Activated gamma-delta T cell treated with Interleukin-2 at 50 U/mL for 16 hours (primary cell): ENCODE results near the gene PIGU.

Experiments used
- DNase-seq: peaks from one replicate; pipeline ENCODE4 v3.0.0-alpha.2; 2020

Gene PIGU

DNA sequence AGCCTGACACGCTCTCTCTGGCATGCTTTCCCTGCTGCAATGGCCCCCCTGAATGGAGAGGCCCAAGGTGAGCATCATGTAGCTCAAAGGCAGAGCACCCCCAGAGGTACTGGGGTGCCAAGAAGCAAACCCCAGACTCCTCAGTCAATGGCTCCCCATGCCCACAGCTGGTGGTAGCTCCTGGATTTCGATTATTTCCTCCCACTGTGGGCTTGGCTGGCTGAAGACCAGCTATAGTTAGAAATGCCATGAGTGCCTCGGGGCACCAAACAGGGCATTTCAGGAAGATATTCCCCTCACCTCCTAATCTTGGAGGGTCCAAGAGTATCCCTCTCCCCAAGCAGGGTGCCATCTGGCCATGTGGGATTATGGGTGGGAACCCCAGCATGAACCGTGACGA, 101.6 kb downstream of the PIGU start:
- no peak for DNase-seq

DNA sequence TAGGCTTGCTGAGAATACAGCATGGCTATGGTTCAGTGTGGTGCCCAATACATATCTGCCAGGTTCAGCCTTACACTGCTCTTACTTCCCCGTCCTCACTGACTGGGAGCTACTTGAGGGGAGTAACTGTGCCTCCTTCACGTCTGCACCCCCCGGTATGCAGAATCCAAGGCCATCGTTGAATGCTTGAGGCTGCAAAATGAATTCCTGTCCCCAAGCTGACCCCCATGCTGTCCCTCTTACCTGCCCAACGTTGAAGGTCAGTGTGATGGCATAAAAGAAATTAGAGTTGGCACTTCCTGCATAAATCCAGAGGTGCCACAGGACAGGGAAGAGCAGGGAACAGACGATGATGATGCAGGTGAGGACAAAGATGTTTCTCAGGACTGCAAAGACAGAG, 102.0 kb downstream of the PIGU start:
- DNase-seq = no peak

DNA sequence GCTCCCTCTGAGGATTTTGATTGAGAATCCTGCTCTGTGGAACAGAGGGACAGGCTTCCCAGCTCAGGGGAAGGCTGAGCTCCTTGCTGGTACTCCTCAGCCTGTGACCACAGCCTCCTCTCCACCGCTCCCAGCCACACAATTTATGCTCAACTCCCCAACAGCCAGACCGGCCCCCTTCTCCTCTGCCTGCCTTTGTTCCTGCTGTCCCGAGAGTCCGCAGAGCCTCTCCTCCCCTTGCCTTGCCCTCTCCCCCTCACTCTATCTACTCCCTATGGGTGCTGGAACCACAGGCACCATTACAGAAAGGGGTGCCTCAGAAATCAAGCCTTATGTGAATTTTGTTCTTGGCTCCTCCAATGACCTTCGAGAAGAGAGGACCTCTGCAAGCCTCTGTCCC, 102.5 kb downstream of the PIGU start:
- no peak for DNase-seq

DNA sequence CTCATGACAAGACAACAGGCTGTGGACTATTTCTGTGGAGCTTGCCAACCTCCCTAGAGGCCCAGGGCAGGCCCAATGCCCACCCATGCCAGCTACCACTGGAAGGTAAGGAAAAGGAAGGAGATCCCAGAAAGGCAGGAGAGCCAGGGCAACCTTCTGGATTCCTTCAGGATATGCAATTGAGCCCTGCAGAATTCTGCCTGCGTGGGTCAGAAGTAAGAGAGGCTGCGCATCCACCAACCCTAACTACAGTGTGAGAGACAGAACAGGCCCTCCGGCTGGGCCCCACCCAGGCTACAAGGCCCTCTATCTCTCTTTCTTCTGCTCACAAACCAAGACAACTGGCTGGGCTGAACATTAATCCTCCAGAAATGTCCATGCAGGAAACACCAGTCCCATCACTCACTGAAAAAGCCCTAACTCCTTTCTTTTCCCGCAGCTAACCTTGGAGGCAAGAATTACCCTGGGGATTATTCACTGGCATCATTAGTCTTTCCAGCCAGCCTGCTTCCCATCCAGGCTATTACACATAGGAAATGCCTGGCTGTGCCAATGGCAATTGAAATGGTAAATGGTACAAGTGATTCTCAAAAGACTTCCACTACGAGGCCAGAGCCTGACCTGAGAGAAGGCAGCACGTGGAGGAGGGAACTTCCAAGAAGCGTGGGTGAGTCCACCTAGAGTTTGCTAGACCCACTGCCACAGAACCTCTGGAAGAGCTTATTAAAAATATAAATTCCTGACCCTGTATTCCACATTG, 103.2 kb downstream of the PIGU start:
- DNase-seq = no peak

DNA sequence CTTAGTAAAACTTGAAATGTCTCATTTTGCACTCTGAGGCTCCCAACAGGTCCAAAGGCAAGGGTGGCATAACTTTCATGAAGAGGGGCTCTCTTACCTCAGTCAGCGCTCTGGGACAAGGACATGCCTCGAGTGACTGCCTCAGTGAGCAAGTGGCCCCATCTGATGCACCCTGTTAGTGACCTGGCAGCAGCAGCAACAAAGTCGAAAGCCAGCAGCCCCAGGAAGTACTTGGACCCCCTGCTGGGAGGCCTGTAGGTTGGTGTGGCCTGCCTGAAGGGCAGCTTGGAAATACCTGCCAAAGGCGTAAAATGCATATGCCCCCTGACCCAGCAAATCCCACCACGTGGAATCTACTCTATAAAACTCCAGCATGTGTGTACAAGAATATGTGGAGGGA, 105.1 kb downstream of the PIGU start:
- no peak for DNase-seq

DNA sequence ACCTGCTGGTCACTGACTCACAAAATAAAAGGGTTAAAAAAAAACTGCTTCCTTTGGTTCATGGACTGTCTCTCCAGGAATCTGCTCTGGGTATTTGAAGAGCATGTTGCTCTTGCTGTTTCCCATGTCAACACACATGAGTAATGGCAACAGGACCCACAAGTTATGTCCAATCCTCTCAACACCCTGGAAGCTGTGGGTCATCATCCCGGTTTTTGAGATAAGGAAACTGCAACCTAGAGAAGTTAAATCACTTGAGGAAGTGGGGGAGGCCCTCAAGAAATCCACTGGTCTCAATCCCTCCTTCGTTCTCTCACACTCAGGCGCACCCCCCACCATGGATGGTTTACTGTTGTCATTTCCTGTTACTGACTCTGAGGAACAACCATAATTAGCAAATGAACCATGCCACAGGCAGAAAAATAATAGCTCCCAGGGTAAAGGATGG, 106.0 kb downstream of the PIGU start:
- DNase-seq = no peak

DNA sequence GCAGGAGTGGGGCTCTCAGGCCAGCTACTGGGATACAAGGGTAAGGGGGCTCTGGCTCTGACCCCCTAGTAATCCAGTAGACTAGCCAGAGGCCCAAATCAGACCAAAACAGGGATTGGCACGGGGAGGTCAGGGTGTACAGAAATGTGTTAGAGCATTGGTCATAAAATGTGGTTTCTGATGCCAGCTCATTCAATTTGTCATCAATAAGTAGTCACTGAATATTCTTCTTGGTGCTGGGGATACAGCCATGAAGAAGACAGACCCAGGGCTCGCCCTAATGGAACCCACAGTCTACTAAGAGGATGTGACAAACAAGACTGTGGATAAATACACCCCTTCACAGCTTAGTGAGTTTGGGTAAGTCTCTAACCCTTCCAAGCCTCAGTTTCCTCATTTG, 107.3 kb downstream of the PIGU start:
- DNase-seq = no peak

DNA sequence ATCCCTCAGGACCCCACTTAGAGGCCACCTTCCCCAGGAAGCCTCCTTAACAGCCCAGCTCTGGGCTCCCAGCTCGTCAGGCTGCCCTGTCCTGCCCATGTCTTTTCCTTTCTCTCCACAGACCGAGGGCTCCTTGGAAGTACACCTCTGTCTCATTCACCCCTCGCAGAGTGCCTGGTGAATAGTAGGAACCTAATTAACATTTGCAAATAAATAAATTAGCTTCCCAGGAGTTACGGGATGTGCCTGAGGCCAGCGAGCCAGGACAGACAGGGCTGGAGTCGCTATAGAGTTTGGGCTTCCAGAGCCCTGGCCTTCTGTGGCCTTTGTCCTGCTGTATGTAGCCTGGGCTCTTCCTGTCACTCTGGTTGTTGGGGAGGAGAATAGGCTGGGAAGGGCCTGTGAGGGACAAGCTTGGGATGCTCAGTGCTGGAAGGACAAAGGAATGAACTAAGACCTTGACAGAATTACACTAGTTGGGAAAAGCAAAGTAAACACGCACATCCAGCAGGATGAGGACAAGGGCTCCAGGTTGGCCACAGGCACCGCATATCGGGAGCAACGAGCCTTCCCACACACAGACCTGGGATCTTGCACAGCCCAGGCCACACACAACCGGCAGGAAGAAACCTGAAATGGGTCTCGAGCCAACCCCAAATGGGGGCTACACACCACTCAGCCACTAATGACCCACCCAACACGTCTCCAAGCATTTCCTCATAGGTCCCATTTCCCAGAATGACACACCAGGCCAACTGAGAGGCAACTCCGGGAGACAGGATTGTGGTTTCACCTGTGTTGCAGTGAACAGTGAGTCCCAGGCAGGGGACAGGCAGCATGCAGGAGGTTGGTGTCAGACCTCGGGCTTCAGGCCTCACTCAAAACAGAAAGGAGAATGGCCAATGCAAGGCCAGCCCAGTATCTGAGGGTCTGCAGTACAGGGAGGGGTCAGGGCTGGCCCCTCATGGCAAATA, 108.7 kb downstream of the PIGU start:
- DNase-seq = no peak

DNA sequence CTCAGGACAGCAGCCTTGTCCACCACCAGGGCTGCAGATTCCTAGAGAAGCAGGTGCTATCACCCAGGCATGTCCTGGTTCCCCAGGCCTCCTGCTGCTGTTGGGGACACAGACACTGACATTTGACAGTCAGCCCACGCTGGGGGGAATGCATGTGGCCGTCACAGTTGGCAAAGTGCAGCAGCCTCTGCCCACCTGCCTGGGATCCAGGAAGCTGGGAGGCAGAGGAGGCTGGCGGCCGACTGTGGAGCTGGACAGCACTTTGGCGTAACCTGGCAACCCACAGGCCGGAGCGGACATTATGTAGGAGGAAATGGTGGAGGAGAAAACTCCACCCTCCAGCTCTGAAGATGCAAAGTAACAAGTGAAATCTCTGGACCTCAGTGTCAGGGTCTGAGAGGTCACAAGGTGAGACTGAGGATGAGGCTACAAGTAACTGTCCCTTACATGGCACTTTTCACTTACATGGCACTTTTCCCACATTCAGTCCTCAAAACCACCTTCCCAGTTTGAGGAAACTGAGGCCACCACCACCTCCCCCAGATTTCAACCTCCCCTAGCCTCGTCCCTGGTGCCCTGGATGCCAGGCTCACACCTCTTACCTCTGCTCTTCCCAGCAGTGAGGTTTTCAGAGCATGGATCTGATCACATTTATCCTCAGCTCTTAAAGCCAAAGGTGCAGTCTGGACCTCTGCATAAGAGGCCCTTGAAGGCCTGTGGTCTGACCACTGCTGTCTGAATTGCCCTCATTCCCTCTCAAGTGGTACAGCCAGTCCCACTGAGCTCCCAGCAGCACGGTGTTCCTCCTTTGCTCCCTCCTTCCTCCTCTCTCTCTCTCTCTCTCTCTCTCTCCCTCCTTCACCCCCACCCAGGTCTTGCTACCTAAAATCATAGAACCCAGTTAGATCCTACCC, 109.7 kb downstream of the PIGU start:
- no peak for DNase-seq

DNA sequence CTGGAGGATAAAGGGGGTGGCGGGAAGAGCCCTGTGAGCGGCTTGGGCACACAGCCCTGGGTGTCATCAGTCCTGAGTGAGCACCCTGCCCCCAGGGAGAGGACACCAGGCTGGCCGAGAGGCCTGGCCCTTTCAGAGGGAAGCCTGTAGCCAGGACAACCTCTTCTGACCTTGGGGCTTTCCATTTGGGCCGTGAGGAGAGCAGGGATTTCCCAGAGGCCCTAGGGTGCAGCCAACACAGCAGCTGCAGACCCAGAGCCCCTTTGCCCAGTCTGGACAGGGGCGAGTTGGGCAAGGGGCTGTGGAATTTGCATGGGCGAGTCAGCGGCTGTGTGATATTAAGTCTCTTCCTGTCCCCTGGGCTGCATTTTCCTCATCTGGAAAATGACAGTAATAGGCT, 112.1 kb downstream of the PIGU start:
- no peak for DNase-seq

DNA sequence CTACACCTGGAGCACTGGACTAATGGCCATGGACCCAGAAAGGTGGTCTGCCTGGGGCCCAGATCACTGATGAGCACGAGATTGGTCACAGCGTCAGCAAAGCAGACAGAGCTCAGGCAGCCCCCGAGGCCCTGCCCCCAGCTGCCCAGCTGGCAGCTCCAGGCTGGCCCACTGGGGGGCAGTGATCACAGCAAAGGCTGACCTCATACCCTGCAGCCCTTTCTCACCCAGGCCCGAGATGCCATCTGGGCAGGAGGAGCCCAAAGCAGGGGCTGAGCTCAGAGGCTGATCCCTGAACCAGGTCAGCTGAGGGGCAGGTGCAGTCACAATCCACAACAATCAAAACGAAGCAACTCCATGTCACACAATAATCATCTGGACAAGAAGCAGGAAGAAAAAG, 114.3 kb downstream of the PIGU start:
- DNase-seq = no peak

DNA sequence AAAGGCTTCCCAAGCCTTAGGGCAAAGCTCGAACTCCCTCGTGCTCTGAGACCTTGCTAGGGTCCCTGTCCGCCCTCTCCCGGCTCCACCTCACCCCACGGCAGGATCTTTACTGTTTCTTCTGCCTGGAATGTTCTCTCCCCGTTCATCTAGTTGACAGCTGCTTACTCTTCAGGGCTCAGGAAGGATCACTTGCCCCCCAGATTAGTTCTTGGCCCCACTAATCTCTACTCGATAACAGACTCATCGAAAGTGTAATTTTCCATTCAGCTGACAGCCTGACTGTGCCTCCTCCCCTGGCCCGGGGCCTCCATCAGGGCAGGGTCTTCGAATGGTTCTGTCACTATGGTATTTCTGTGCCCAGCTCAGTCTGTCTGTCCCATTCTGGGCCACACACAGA, 115.2 kb downstream of the PIGU start:
- DNase-seq = no peak

DNA sequence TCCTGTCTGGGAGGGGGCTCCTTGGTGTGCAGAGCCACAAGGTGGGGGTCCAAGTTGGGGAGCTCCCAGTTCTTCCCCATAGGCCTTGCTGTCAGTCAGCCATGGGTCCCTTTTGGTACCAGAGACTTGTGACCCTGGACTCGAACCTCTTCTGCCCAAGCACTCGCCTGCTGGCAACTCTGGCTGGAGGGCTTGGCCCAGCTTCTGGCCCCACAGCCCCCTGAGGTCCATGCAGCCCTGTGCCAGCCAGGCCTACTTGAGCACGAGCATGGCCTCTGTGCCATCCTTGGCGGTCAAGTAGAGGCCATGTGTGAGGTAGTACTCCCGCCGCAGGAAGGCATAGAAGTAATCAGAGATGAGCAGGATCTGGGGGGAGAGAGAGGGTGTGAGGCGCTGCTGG, 116.3 kb downstream of the PIGU start:
- no peak for DNase-seq

DNA sequence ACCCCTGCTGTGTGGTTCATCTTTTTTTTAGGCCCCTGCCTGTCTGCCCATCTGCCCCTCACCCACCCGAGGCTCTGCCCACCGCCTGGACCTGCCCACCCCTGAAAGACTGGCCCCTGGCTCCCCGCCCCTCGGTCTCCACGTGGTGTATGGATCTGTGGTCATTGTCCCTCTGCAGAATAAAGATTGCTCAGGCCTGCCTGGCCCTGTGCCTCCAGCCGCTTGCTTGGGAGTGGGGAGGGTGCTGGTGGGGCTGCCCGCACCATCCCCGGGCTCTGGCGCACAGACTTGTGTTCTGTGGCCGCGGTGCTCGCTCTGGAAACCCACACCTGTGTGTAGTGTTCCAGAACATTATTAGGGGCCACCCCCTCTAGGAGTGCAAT, 116.8 kb downstream of the PIGU start:
- no peak for DNase-seq

DNA sequence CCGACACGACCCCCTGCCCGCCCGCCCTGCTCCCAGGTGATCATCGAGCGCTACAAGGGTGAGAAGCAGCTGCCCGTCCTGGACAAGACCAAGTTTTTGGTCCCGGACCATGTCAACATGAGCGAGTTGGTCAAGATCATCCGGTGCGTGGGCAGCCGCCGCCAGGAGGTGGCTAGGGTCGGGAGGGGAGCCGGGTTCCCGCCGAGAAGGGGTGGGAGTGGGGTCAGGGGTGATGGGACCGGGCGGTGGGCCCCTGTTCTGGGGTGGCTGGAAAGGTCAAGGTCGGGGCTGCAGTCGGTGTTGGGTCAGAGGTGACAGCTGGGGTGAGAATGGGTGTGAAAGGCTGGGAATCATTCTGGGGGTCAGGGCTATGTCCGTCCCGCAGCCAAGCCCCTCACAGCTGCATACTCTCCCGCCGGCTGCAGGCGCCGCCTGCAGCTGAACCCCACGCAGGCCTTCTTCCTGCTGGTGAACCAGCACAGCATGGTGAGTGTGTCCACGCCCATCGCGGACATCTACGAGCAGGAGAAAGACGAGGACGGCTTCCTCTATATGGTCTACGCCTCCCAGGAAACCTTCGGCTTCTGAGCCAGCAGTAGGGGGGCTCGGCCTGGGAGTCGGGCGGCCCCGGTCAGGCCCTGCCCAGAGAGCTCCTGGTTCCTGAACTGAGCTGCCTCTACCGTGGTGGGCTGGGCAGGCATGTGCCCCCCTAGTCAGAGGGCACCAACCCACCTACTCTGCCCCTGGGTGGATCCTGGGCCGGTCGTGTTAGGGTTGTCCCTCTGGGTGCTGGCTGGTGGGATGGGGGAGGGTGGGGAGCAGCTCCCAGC, 117.4 kb downstream of the PIGU start:
- no peak for DNase-seq

DNA sequence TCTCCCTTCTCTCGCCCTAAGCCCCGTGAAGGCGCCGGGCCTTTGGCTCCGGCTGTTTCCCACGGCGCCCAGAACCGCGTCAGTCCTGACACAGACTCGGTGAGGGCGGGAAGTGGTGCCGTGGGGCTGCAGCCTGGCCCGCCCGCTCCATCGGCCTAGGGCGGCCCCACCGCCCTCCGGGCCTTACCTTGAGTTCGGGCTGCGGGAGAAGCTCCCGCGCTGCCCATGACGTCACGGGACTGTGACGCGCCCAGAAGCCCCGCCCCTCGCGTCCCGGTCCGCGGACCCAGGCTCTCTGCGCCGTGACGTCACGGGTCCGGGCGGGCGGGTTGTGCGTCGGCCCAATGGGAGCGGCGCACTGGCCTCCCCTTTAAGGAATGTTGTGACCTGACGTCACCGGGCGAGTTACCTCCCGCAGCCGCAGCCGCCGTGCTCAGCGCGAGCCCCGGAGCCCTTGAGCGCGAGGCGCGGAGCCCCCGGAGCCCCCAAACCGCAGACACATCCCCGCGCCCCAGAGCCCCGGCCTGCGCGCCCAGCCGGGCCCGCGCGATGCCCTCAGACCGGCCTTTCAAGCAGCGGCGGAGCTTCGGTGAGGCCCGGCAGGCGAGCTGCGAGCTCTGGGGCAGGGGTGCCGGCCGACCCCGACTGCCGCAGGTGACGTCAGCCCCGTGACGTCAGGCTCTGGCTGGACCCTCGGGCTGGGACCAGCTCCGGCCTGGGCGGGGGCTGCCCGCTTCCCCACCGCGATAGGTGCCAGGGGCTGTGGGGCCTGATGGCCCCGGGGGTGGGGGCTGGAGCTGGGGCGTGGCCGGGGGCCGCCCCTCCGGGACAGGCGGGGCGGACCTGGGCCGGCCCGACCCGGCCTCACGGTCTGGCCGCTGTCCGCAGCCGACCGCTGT, 118.3 kb downstream of the PIGU start, which contains the start of gene MAP1LC3A:
TSS of gene MAP1LC3A (plus strand) at position 399 of the 899 bp plus-strand sequence. CDS start at position 550, 151 bp downstream.
- peak; percentile 87 for DNase-seq

DNA sequence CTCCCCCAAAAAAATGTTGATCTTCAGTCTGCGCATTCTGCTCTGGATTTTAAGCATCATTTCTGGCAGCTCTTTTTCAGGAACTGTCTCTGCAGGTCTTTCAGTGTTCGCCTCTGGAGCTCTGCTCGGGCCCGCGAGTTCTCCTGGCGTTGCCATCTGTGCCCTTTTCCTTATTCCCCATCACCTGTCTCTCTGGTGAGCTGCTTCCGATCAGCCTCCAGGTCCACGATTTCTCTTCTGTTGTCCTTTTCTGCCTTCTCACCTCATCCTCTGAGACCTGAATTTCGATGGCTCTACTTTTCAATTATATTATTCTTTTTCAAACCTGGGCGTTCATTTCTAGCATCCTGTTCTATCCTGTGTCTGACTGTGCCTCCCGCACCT, 119.0 kb downstream of the PIGU start:
- no peak for DNase-seq

DNA sequence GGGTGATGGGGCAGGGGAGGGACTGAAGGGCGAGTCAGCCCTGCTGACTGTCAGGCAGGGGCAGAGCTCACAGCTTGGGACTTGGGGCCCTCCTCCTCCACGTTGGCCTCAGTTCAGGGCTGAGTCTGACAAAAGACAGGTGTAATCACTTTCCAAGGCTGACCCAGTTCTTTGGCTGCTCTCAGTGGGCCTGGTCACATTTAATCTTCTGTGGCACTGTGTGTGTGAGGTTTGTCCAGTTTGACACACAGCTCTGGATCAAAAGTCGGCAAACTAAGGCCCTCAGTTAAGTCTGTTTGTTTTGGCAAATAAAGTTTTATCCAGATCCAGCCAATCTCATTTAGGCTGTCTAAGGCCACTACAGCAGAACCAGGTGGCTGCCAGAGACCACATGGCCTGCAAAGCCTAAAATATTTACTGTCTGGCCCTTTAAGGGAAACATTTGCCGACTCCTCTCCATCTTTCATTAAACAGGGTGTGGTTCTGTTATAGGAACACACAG, 123.5 kb downstream of the PIGU start:
- no peak for DNase-seq

DNA sequence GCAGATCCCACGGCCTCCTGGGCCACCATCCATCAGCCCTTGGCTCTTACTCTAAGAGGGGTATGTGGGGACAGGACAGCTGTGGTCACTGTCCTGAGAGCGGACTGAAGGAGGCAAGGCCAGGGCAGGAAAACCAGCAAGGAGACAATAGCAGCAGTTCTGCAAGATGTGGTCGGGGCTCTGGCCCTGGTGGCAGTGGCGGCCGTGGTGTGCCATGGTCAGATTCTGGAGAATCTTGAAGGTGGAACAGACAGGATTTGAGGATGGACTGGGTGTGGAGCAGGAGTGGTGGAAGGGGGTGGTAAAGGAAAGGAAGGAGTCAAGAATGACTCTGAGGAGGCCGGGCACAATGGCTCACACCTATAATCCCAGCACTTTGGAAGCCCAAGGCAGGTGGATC, 124.3 kb downstream of the PIGU start:
- DNase-seq = no peak

DNA sequence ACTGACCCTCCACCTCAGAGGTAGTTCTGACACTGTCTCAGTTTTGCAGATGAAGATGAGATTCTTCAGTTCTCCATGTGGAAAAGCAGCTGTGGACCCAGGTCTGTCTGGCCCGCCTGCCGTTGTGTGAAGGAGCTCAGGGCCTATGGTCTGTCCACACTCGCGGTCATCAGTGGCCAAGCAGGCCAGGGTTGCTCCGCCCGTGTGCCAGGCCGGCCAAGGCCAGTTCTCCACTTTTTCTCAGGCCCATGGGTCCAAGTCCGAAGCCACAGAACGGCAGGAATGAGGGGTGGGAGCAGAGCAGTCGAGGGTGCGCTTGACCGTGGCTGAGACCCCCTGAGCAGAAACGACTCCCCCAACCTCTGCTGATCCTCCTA, 127.0 kb downstream of the PIGU start:
- no peak for DNase-seq
